Astrocyte (in vitro differentiated cells and primary cell): ENCODE results near the gene DCT.

Source experiments
- EZH2 ChIP-seq: IDR thresholded peaks from 2 replicates; pipeline ENCODE4 v1.6.1; 2012; ENCODE audit warnings: mild to moderate bottlenecking, low read length, inconsistent platforms; ENCODE audit not compliant: insufficient read depth
- TF ChIP-seq, protein P1 (sequence below): IDR thresholded peaks from 2 replicates; pipeline ENCODE4 v1.5.1; 2011; ENCODE audit warnings: low read depth, mild to moderate bottlenecking, inconsistent platforms, low read length, moderate library complexity; ENCODE audit not compliant: insufficient read depth

DNA sequence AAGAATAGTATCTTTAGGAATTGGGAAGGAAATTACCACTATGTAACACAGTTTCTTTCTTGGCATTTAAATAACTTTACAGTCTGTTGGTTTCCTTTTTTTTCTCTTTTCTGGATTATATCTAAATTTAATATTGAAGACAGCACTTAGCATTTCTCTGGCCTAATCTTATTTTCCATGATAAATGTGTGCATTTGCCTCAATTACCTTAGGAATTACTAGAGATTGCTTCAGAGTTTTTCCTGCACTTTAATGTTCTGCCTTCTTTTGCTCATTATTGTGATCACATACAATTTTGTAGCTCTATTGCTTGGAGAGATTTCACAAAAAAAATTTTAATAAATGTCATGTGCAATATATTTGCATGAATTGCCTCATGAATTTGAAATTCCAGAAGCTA lies 25.1 kb downstream of the DCT start:
- TF ChIP-seq, protein P1, sequence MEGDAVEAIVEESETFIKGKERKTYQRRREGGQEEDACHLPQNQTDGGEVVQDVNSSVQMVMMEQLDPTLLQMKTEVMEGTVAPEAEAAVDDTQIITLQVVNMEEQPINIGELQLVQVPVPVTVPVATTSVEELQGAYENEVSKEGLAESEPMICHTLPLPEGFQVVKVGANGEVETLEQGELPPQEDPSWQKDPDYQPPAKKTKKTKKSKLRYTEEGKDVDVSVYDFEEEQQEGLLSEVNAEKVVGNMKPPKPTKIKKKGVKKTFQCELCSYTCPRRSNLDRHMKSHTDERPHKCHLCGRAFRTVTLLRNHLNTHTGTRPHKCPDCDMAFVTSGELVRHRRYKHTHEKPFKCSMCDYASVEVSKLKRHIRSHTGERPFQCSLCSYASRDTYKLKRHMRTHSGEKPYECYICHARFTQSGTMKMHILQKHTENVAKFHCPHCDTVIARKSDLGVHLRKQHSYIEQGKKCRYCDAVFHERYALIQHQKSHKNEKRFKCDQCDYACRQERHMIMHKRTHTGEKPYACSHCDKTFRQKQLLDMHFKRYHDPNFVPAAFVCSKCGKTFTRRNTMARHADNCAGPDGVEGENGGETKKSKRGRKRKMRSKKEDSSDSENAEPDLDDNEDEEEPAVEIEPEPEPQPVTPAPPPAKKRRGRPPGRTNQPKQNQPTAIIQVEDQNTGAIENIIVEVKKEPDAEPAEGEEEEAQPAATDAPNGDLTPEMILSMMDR: no peak
- no peak for TF ChIP-seq EZH2
